H1 (cell line): ENCODE data around the gene GPR18. TPM values are rescaled to one million over a fixed set of nuclear protein-coding genes. Genes with fewer than 3 reads are reported as not detected.

Experiments
- EP300 ChIP-seq, 2 experiments: IDR thresholded peaks; 1 replicate in 1 of 2; 2 replicates in 1 of 2; pipeline ENCODE4 v1.6.1; 2011 to 2012; ENCODE audit warnings: low read depth in 2 of 2, low read length in 2 of 2, mild to moderate bottlenecking in 2 of 2, borderline replicate concordance in 1 of 2, inconsistent platforms in 1 of 2, moderate library complexity in 1 of 2
- KDM4A ChIP-seq: IDR thresholded peaks from one replicate; pipeline ENCODE4 v1.7.1; 2012; ENCODE audit warnings: low read depth, mild to moderate bottlenecking, moderate library complexity, low read length, inconsistent platforms; ENCODE audit not compliant: severe bottlenecking
- MAX ChIP-seq: IDR thresholded peaks from 2 replicates; pipeline ENCODE4 v1.6.1; 2012; ENCODE audit warnings: inconsistent platforms
- SAP30 ChIP-seq: fragments of 300-600 bp; sonication (generic); IDR thresholded peaks from 2 replicates; pipeline ENCODE4 v1.7.1; 2012; ENCODE audit warnings: low read length, moderate library complexity, mild to moderate bottlenecking, inconsistent platforms; ENCODE audit not compliant: insufficient read depth, insufficient replicate concordance
- TAF1 ChIP-seq: IDR thresholded peaks from 2 replicates; pipeline ENCODE4 v1.6.1; 2011; ENCODE audit warnings: mild to moderate bottlenecking, low read depth, low read length
- polyA plus RNA-seq, 7 experiments: library from polyadenylated mRNA; depleted of rRNA in 3 of 7; stranded (reverse) in 5 of 7; unstranded in 2 of 7; fragments of >200 nt in 5 of 7; fragments of 200-250 nt in 2 of 7; gene quantifications; 1 replicate in 5 of 7; 2 replicates in 1 of 7; 4 replicates in 1 of 7; pipeline versions ENCODE4 v1.2.1 to v1.2.3, GENCODE V29; 2011 to 2013; ENCODE audit warnings: missing spikeins in 2 of 7, mixed read lengths in 2 of 7
- total RNA-seq: library from RNA; stranded (reverse); fragmentation: NEBNext Ultra II Directional; extraction: Animal tissue kit (Norgen Biotek cat#: 25700); gene quantifications from 2 replicates; pipeline ENCODE4 v1.2.1, GENCODE V29; 2021

The GPR18 gene
- total and polyA plus RNA-seq, 2 of the 8 experiments (the other 6 are each of a cell fraction or from before 2014, with no cell fraction given) = not detected

- TF ChIP-seq TAF1 (no peak), EP300 (IDR thresholded peaks at IDR 0.05; ENCODE audit: borderline replicate concordance in 1 of 2, low read depth in 2 of 2, low read length in 2 of 2) (no peak), SAP30 (no peak), KDM4A (no peak), MAX (no peak)
These were observed 1.9 kb downstream of the GPR18 start (continued) for GRCh38 chr13:99256283-99256682.
